NT2/D1 (cell line): ENCODE measurements around the gene OR51E1.

ENCODE experiments used
- YY1 ChIP-seq: IDR thresholded peaks from 2 replicates; pipeline ENCODE4 v1.6.1; 2011; ENCODE audit not compliant: insufficient read length, insufficient read depth
- ZNF274 ChIP-seq: IDR thresholded peaks from 2 replicates; pipeline ENCODE4 v1.6.1; 2011; ENCODE audit warnings: mild to moderate bottlenecking, low read depth, low read length

- no peak for TF ChIP-seq YY1
- no peak for TF ChIP-seq ZNF274
These were observed 38.7 kb upstream of the OR51E1 start for GRCh38 chr11:4605057-4605456.
